Measurements from ENCODE around the gene PTPN13. TPM values are rescaled to one million over a fixed set of nuclear protein-coding genes. Genes with fewer than 3 reads are reported as not detected.

The PTPN13 gene
- total RNA-seq, 1 experiment from 2014 or later, result 6.8 TPM

DNA sequence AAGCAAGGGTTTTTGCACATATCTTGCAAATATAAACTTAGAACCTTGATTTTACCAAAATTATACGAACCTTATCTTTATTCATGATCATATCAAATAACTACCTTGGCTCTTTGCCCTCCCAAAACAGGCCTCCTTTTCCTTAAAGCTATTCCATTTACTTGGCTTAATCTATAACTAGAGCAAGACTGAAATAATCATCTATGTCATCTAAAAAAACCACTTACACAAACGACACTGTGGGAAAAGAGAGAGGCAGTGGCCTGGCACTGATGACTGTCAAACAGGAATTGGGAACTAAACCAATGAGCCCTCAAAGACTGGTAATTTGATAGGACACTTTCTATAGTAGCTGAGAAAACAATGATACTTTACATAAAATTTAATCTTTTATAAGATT is 11.7 kb upstream of the PTPN13 start:
- peak; percentile 81 for DNase-seq (ENCODE audit: low read depth)
- in situ Hi-C loops (cut with HindIII; ENCODE audit: low pct_unique_long_range_greater_than_20kb, low sequenced_read_pairs), result no loop called here

GRCh38 chr4:86586160-86586572 is 7.9 kb upstream of the PTPN13 start:
- no peak for DNase-seq (ENCODE audit: low read depth)
- in situ Hi-C loops (cut with HindIII; ENCODE audit: low pct_unique_long_range_greater_than_20kb, low sequenced_read_pairs), result no loop called here

- in situ Hi-C loops (cut with HindIII; ENCODE audit: low pct_unique_long_range_greater_than_20kb, low sequenced_read_pairs), result no loop called here
- DNase-seq (ENCODE audit: low read depth), result no peak
Measured at GRCh38 chr4:86586626-86587380, 7.3 kb upstream of the PTPN13 start.

DNA sequence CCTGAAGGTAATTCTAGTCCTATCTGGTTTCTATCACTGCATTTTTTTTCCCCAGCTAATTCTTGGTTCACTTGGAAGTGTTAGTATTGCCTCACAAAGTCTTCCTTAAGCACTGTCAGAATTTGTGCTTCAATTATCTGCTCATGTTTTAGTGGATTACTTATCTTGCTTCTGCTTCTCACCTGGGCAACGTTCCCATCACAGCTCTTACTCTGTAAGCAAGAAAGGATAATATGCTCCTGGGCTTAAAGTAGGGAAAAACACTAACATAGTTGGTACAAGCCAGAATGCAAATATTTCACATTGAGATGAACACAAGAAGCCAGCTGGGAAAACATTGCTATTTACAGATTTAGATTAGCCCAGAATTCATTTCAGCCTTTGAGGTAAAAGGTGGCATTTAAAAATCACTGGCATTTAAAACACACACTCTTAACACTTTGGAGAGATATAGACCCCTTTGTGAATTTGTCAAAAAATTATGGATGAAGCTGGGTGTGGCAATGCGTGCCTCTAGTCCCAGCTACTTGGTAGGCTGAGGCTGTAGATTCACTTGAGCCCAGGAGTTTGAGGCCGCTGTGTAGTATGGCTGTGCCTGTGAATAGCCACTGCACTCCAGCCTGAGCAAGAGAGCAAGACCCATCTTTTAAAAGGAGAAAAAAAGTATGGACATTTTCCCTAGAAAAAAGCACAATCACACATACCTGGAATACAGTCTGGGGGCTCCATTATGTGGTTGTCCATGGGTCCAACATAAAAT is 6.6 kb upstream of the PTPN13 start:
- in situ Hi-C loops (cut with HindIII; ENCODE audit: low pct_unique_long_range_greater_than_20kb, low sequenced_read_pairs), result no loop called here
- DNase-seq (ENCODE audit: low read depth), result no peak

DNA sequence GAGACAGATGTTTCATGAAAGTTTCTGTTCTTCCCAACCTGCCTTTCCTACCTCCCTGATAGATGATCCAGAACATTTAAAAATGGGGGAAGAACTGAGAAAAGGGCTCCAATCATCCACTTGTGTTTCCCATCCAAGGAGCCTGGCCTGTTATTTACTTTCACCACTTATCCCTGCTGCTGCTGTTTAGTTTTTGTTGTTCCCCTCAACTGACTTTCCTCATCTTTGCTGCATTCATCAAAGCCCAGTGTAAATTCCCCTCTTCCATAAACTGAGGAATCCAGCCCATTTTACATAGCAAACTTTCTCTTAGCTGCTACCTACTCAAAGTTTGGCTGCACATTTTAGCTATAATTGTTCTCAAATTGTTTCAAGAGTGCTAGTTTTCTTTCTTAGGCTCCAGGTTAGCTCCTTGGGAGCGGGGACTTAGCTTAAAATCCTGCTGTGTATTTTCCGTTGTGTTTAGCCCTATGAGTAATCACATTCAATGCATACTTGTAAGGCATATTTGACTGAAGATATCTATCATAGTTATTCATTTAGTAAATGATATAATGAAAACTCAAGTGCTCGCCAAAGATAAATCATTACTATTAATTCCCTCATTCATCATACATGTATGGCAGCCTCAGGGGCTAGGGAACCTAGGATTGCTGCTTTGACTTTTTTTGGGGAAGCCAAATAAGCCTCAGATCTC is 1.4 kb upstream of the PTPN13 start:
- in situ Hi-C loops (cut with HindIII; ENCODE audit: low pct_unique_long_range_greater_than_20kb, low sequenced_read_pairs), result no loop called here

DNA sequence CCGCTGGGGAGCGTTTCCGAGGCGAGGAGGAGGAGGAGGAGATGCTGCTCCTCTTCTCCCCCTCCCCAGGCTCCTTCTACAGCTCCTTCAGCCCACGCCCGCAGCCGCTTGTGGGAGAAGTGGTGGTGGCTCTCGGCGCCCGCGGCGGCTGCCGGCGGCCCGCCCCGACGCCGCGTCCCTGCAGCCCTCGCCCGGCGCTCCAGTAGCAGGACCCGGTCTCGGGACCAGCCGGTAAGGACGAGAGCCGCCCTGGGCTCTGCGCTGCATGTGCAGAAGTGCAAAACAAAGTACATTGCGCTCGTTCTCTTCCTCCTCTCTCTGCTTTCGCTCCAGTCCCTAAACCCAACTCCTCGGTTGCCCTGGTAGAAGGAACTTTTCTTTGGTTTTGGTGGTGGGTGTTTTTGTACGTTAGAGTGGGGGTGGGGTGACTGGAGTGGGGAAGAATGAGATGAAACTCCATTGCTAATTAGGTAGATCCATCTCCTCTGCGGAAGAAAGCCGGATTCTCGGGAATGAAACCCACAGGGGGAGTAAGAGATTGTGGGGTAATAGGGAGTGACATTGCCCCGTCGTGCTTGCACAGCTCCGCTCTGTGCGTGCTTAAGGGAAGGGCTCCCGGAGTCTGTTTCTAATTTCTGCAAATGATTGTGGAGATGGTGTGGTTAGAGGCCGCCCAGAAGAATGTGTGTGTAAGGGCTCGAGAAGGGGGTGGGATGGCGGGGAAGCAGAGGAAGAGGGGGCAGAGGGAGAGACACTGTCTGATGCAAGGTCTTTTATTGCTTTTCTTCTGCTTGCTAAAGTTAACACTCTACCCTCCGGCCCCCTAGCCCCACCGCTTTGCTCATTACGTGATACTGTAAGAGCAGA is 677 bp downstream of the PTPN13 start:
- DNase-seq (ENCODE audit: low read depth), result peak; percentile 69
- in situ Hi-C loops (cut with HindIII; ENCODE audit: low pct_unique_long_range_greater_than_20kb, low sequenced_read_pairs), result no loop called here

More for the DNA sequence above, 1.4 kb upstream of the PTPN13 start:
- peak; percentile 51 for DNase-seq (ENCODE audit: low read depth)

- no peak for DNase-seq (ENCODE audit: low read depth)
- in situ Hi-C loops (cut with HindIII; ENCODE audit: low pct_unique_long_range_greater_than_20kb, low sequenced_read_pairs), result no loop called here
Measured at GRCh38 chr4:86595426-86595805, 1.3 kb downstream of the PTPN13 start.

GRCh38 chr4:86596807-86597206 is 2.7 kb downstream of the PTPN13 start:
- no peak for DNase-seq (ENCODE audit: low read depth)
- in situ Hi-C loops (cut with HindIII; ENCODE audit: low pct_unique_long_range_greater_than_20kb, low sequenced_read_pairs), result no loop called here

- no peak for DNase-seq (ENCODE audit: low read depth)
- in situ Hi-C loops (cut with HindIII; ENCODE audit: low pct_unique_long_range_greater_than_20kb, low sequenced_read_pairs), result no loop called here
Measured at GRCh38 chr4:86600007-86600653, 6.0 kb downstream of the PTPN13 start.

- no peak for DNase-seq (ENCODE audit: low read depth)
- in situ Hi-C loops (cut with HindIII; ENCODE audit: low pct_unique_long_range_greater_than_20kb, low sequenced_read_pairs), result no loop called here
Measured at GRCh38 chr4:86603311-86603885, 9.3 kb downstream of the PTPN13 start.

DNA sequence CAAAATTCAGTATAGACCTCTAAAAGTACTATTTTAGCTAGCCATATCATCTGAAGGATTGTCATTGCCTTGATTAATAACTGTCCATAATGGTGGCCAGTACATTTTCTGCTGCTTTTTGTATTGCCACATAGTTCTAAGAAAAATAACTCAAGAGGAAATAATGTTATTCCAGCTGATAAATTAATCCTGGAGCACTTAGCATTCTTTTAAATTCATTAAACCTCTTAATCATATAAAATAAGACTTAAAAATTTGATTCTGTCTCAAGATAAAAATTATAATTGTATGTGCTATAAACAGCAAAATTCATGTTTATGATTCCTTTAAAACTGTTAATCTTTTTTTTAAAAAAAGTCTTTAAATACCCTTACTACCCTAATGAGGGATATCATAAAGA is 12.7 kb downstream of the PTPN13 start:
- DNase-seq (ENCODE audit: low read depth), result no peak
- in situ Hi-C loops (cut with HindIII; ENCODE audit: low pct_unique_long_range_greater_than_20kb, low sequenced_read_pairs), result no loop called here

DNA sequence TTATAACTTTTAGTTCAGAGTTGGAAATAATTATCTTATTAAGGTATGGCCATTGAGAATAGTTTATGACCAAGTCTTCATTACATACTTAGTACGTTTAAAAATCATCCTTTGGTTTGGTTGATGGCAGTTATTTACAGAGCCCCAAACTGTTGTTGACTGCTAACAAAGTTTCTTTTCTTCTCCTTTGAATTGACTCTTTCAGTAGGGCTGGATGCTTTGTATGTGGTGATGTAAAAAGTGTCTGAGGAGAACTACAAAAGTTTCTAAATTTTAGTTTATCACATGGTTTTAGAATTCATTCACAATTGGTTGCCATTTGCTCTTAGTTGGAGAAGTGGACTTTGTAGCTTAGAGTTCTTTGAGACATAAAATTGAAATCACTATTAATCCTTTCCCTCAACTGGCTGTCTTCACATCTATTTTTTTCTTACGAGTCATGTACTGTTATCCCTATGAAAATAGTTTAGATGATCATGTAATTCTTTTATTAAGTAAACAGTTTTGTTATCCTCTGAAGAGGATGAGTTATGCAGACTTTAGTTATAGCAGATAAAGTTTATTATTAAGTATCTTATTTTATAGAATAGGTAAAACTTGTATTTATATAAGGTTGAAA is 14.8 kb downstream of the PTPN13 start:
- no peak for DNase-seq (ENCODE audit: low read depth)
- in situ Hi-C loops (cut with HindIII; ENCODE audit: low pct_unique_long_range_greater_than_20kb, low sequenced_read_pairs), result no loop called here

GRCh38 chr4:86611757-86612156 is 17.6 kb downstream of the PTPN13 start:
- no peak for DNase-seq (ENCODE audit: low read depth)
- in situ Hi-C loops (cut with HindIII; ENCODE audit: low pct_unique_long_range_greater_than_20kb, low sequenced_read_pairs), result no loop called here

DNA sequence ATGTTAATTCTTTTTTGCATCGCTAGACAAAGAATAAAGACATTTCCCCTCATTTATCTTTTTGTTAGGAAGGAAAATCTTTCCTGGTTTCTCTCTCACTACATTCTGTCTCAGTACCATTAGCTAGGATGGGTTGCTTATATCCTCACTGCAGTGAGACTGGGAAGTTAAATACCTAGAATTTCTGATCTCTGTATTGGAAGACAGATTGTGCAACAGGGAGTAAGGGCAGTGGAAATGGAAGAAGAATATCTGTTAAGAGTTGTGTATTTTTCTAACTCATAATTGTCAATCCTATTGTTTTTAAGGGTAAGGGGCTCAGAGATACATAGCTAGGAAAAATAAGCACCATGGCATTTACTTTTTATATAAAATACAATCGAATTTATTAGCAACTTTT is 19.6 kb downstream of the PTPN13 start:
- in situ Hi-C loops (cut with HindIII; ENCODE audit: low pct_unique_long_range_greater_than_20kb, low sequenced_read_pairs), result no loop called here
- no peak for DNase-seq (ENCODE audit: low read depth)

DNA sequence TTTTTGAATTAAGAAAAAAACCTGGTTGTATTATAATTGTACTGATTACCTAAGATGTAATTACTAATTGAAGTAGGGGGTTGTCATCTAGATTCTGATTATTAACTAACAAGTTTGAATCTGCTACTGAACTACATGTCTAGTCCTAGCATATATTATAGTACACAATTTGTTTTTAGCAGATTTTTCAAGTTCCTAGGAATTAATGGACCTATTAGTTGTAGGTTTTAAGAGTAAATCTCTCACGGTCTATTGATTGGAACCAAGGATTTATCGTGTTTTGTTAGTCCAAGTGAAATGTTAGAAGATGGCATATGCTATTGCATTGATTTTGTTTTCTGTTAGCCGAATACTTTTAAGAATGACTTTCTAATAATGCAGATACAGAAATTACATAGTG is 20.8 kb downstream of the PTPN13 start:
- in situ Hi-C loops (cut with HindIII; ENCODE audit: low pct_unique_long_range_greater_than_20kb, low sequenced_read_pairs), result no loop called here
- DNase-seq (ENCODE audit: low read depth), result no peak

DNA sequence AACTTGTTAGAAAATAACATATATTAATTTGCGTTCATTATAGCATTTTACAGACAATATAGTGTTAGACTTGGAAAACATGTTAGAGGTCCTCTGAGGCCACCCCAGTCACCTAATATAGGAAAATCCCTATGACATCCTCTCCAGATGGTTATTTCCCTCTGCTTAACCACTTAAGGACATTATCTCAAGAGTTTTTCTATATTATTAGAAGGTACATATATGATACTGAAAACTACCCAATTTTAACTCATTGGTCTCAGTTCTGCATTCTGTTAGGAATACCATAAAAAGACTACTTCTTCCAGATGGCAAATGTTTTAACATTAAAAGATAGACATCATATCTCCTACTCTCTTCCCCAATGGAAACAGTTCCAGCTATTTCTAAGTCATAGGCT is 21.4 kb downstream of the PTPN13 start:
- in situ Hi-C loops (cut with HindIII; ENCODE audit: low pct_unique_long_range_greater_than_20kb, low sequenced_read_pairs), result no loop called here
- DNase-seq (ENCODE audit: low read depth), result no peak

GRCh38 chr4:86619656-86620055 is 25.5 kb downstream of the PTPN13 start:
- in situ Hi-C loops (cut with HindIII; ENCODE audit: low pct_unique_long_range_greater_than_20kb, low sequenced_read_pairs), result no loop called here

More at GRCh38 chr4:86619656-86620055, 25.5 kb downstream of the PTPN13 start:
- DNase-seq (ENCODE audit: low read depth), result no peak

Measured in Caki2 (cell line).